CD4-positive, alpha-beta T cell treated with Interleukin-12 subunit alpha and Interleukin-12 subunit beta, for 1 hour (primary cell): Measurements from ENCODE around the gene LMNTD1.
"Not testable (repeated sequence)": the region's sequence is repeated elsewhere in the genome, so short reads cannot be mapped to it uniquely, and the experiment has no call there.

ENCODE experiments used
- DNase-seq: peaks from one replicate; pipeline ENCODE4 v3.0.0-alpha.2; 2020

Gene LMNTD1

GRCh38 chr12:25488956-25489870, 63.9 kb downstream of the LMNTD1 start:
- DNase-seq, result not testable (repeated sequence)

GRCh38 chr12:25482625-25483024, 70.5 kb downstream of the LMNTD1 start:
- DNase-seq, result no peak

GRCh38 chr12:25480145-25480544, 72.9 kb downstream of the LMNTD1 start:
- no peak for DNase-seq

- no peak for DNase-seq
Measured at GRCh38 chr12:25477217-25477616, 75.9 kb downstream of the LMNTD1 start.

GRCh38 chr12:25472453-25472852, 80.6 kb downstream of the LMNTD1 start:
- DNase-seq, result no peak

GRCh38 chr12:25469861-25470260, 83.2 kb downstream of the LMNTD1 start:
- DNase-seq, result no peak

GRCh38 chr12:25469368-25469767, 83.7 kb downstream of the LMNTD1 start:
- no peak for DNase-seq

GRCh38 chr12:25463521-25463920, 89.6 kb downstream of the LMNTD1 start:
- DNase-seq, result no peak

- DNase-seq, result no peak
Measured at GRCh38 chr12:25463005-25463404, 90.1 kb downstream of the LMNTD1 start.

GRCh38 chr12:25459541-25459951, 93.5 kb downstream of the LMNTD1 start:
- no peak for DNase-seq

GRCh38 chr12:25458047-25458552, 95.0 kb downstream of the LMNTD1 start:
- no peak for DNase-seq

- no peak for DNase-seq
Measured at GRCh38 chr12:25456474-25456873, 96.6 kb downstream of the LMNTD1 start.

- DNase-seq, result no peak
Measured at GRCh38 chr12:25455696-25456095, 97.4 kb downstream of the LMNTD1 start.

- no peak for DNase-seq
Measured at GRCh38 chr12:25449007-25449406, 104.1 kb downstream of the LMNTD1 start.

GRCh38 chr12:25447046-25447445, 106.0 kb downstream of the LMNTD1 start:
- DNase-seq, result no peak

GRCh38 chr12:25438638-25439037, 114.4 kb downstream of the LMNTD1 start:
- no peak for DNase-seq

GRCh38 chr12:25436206-25437030, 116.7 kb downstream of the LMNTD1 start:
- peak; percentile 62 for DNase-seq

GRCh38 chr12:25435431-25435830, 117.7 kb downstream of the LMNTD1 start:
- no peak for DNase-seq

GRCh38 chr12:25434515-25434914, 118.6 kb downstream of the LMNTD1 start:
- DNase-seq, result no peak

- no peak for DNase-seq
Measured at GRCh38 chr12:25433581-25434325, 119.3 kb downstream of the LMNTD1 start.

- no peak for DNase-seq
Measured at GRCh38 chr12:25433024-25433423, 120.1 kb downstream of the LMNTD1 start.

GRCh38 chr12:25427337-25428249, 125.5 kb downstream of the LMNTD1 start:
- DNase-seq, result no peak
